DOHH2 (cell line): ENCODE data around the gene DDIT4.

Source experiments
- CTCF ChIP-seq: fragments of 200-600 bp; sonication (generic); IDR thresholded peaks from one replicate; pipeline ENCODE4 v1.5.1; 2014; ENCODE audit warnings: antibody characterized with exemption, mild to moderate bottlenecking, low read depth, low read length; ENCODE audit not compliant: poor library complexity, severe bottlenecking
- EZH2phosphoT487 ChIP-seq: fragments of 200-600 bp; sonication (generic); IDR thresholded peaks from 2 replicates; pipeline ENCODE4 v1.6.1; 2017; ENCODE audit warnings: borderline replicate concordance, mild to moderate bottlenecking, antibody characterized with exemption, low read length, moderate library complexity, mixed read lengths

DNA sequence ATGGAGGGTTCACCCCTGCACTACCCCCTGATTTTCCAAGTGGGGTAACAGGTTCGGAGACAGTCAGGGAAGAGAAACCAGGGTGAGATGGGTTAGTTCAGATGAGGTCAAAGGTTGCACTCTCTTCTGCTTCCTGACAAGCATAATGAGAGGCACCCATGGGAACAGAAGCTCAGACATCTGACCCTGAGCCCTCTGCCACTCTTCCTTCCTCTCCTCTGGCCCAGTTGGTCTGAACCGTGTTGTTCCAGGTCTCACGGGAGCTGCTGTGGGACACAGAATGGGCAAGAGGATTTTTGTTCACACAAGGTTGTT is 42.6 kb downstream of the DDIT4 start:
- TF ChIP-seq CTCF (no peak), EZH2phosphoT487 (no peak)
